ENCODE results near the gene NELFA.

Gene NELFA

DNA sequence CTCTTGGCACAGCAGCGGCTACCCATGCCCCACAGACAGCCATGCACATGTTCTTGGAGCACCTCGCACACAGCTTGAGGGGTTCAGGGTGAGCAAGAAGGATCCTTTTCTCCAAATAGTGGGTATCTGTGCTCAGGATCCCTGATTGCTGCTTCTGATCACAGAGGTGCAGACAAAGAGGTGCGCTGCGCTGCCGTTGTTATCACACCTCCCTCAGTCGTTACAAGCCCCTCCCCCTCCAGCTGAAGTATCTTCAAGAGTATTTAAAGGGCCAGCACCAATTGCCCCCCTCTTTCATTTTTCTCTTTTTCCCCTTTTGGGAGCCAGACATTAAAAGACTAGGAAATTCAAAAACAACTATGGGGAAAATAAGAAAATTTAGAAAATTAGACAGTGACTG is 44.3 kb downstream of the NELFA start:
- Histone ChIP-seq H2AFZ (ENCODE audit: low read depth, low read length, severe bottlenecking) (no peak overlapping the region), H3K79me2 (ENCODE audit: insufficient read depth, low read length) (peaks cover 9% of the 10 kb centered on the region; the same call in 1 of the 2 replicates), H3K27ac (ENCODE audit: low read depth, low read length) (no peak overlapping the region), H3K36me3 (ENCODE audit: low read length) (peaks cover 43% of the 10 kb centered on the region), H3K9ac (ENCODE audit: low read length) (no peak overlapping the region), H3F3A (ENCODE audit: insufficient read depth) (0 out of 2 replicates have a peak, but pooled peaks cover 2% of the 10 kb centered on the region), H3K4me3 (ENCODE audit: insufficient read depth, low read length, poor library complexity, severe bottlenecking) (no peak overlapping the region), H3K9me3 (ENCODE audit: insufficient read depth, low read length) (no peaks in the 10 kb centered on the region), H3K4me2 (ENCODE audit: low read depth, low read length, poor library complexity, severe bottlenecking) (no peak overlapping the region), H4K20me1 (ENCODE audit: low read depth, low read length) (no peaks in the 10 kb centered on the region), H3K27me3 (ENCODE audit: low read length) (no peaks in the 10 kb centered on the region), H3K9me2 (replicated peaks; ENCODE audit: insufficient read depth, low read length) (no peaks in the 10 kb centered on the region)
- TF ChIP-seq, protein P1, sequence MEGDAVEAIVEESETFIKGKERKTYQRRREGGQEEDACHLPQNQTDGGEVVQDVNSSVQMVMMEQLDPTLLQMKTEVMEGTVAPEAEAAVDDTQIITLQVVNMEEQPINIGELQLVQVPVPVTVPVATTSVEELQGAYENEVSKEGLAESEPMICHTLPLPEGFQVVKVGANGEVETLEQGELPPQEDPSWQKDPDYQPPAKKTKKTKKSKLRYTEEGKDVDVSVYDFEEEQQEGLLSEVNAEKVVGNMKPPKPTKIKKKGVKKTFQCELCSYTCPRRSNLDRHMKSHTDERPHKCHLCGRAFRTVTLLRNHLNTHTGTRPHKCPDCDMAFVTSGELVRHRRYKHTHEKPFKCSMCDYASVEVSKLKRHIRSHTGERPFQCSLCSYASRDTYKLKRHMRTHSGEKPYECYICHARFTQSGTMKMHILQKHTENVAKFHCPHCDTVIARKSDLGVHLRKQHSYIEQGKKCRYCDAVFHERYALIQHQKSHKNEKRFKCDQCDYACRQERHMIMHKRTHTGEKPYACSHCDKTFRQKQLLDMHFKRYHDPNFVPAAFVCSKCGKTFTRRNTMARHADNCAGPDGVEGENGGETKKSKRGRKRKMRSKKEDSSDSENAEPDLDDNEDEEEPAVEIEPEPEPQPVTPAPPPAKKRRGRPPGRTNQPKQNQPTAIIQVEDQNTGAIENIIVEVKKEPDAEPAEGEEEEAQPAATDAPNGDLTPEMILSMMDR (IDR thresholded peaks at IDR 0.05; ENCODE audit: insufficient read depth, low read length, poor library complexity, severe bottlenecking), result no peak
- TF ChIP-seq EZH2phosphoT487 (conservative IDR thresholded peaks at IDR 0.05; ENCODE audit: low read length), result no peak

DNA sequence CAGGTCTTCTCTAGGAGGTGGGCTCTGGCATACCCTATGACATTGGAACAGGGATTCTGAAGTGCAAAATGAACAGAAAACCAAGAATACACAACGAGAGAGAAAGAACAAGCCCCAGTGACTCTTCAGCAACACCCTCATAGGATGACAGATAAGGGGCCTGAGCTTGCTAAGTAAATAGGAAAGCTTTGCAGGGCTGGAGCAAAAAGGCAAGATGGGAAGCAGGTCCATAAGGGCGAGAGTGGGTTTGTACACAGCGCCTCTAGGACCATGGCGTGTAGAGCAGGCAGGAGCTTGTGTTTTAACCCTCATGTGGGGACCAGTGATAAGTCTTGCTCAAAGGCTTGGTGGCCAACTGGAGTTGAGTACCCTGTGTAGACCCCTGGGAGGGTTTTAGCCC is 45.8 kb downstream of the NELFA start:
- H2AFZ ChIP-seq (ENCODE audit: low read depth, low read length, severe bottlenecking), result no peak overlapping the region
- no peak overlapping the region for H3K27ac ChIP-seq (ENCODE audit: low read depth, low read length)
- TF ChIP-seq EZH2phosphoT487 (conservative IDR thresholded peaks at IDR 0.05; ENCODE audit: low read length), result no peak
- TF ChIP-seq, protein P1 (IDR thresholded peaks at IDR 0.05; ENCODE audit: insufficient read depth, low read length, poor library complexity, severe bottlenecking), result no peak
- H3K36me3 ChIP-seq (ENCODE audit: low read length), result peaks cover 40% of the 10 kb centered on the region
- no peak overlapping the region for H3K4me3 ChIP-seq (ENCODE audit: insufficient read depth, low read length, poor library complexity, severe bottlenecking)
- H3K9ac ChIP-seq (ENCODE audit: low read length), result no peak overlapping the region
- H3K9me2 ChIP-seq (replicated peaks; ENCODE audit: insufficient read depth, low read length), result no peaks in the 10 kb centered on the region
- H3K4me2 ChIP-seq (ENCODE audit: low read depth, low read length, poor library complexity, severe bottlenecking), result no peak overlapping the region
- no peaks in the 10 kb centered on the region for H3K27me3 ChIP-seq (ENCODE audit: low read length)
- peaks cover 9% of the 10 kb centered on the region; the same call in 1 of the 2 replicates for H3K79me2 ChIP-seq (ENCODE audit: insufficient read depth, low read length)
- H4K20me1 ChIP-seq (ENCODE audit: low read depth, low read length), result no peaks in the 10 kb centered on the region
- H3K9me3 ChIP-seq (ENCODE audit: insufficient read depth, low read length), result no peaks in the 10 kb centered on the region
- H3F3A ChIP-seq (ENCODE audit: insufficient read depth), result 0 out of 2 replicates have a peak, but pooled peaks cover 2% of the 10 kb centered on the region

DNA sequence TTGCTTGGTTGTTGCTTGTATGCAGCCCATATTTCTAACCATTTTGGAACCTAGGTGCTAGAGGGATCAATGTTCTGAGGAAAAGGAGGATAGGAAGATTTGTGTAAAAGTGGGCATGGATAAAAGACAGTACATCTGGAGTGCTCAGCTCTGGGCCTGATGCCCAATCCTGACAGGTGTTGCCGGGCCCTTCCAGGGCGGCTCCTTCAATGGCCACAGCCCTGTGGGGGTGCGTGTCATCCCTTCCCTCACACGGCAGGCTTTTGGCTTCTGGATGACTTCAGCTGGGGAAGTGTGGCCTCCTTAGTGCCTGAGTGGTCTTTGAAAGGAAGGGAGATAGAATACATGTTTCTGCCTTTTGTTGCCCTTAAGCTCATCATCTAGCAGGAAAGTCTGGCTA is 47.2 kb downstream of the NELFA start:
- no peaks in the 10 kb centered on the region for H3K27me3 ChIP-seq (ENCODE audit: low read length)
- H3K36me3 ChIP-seq (ENCODE audit: low read length), result peaks cover 37% of the 10 kb centered on the region

More for the DNA sequence above, 47.2 kb downstream of the NELFA start:
- Histone ChIP-seq H3K9me3 (ENCODE audit: insufficient read depth, low read length) (no peaks in the 10 kb centered on the region), H3K4me3 (ENCODE audit: insufficient read depth, low read length, poor library complexity, severe bottlenecking) (no peak overlapping the region), H3K4me2 (ENCODE audit: low read depth, low read length, poor library complexity, severe bottlenecking) (no peak overlapping the region), H3K79me2 (ENCODE audit: insufficient read depth, low read length) (peaks cover 9% of the 10 kb centered on the region; the same call in 1 of the 2 replicates), H3K9me2 (replicated peaks; ENCODE audit: insufficient read depth, low read length) (no peaks in the 10 kb centered on the region), H2AFZ (ENCODE audit: low read depth, low read length, severe bottlenecking) (no peak overlapping the region), H3F3A (ENCODE audit: insufficient read depth) (0 out of 2 replicates have a peak, but pooled peaks cover 2% of the 10 kb centered on the region), H3K9ac (ENCODE audit: low read length) (no peak overlapping the region), H3K27ac (ENCODE audit: low read depth, low read length) (no peak overlapping the region), H4K20me1 (ENCODE audit: low read depth, low read length) (no peaks in the 10 kb centered on the region)
- TF ChIP-seq, protein P1 (IDR thresholded peaks at IDR 0.05; ENCODE audit: insufficient read depth, low read length, poor library complexity, severe bottlenecking), result no peak
- TF ChIP-seq EZH2phosphoT487 (conservative IDR thresholded peaks at IDR 0.05; ENCODE audit: low read length), result no peak

All from SU-DHL-6 (cell line).